Stimulated activated CD8-positive, alpha-beta memory T cell treated with anti-CD3 and anti-CD28 coated beads, Interleukin-2, amount 100 ng/mL, for 1 hour (primary cell): Measurements from ENCODE around the gene CSDE1.
A peak's percentile ranks its signal among the peaks of the same experiment; 100 is the strongest.

ENCODE experiments used
- DNase-seq, 2 donors: peaks; one replicate each; pipeline ENCODE4 v3.0.0-alpha.2; 2020; ENCODE audit warnings: low read depth in 2 of 2

Gene CSDE1

DNA sequence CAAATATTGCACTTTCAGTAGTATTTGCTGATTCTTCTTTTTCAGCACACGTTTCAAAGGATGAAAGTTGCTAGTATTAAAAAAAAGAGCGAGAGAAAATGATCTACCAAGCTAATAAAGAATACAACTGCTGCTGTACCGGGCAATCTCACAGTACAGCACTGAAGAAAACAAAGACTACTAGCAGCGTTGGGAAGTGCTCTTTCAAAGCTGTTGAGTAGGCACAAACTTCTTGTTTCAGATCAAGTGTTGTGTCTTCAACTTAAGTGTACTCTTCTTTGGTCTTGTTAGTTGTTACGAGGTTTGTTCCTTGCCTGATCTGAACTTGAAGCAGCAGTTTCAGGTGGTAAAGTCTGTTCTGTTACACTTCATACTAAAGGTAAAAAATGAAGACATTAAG is 7.9 kb downstream of the CSDE1 start:
- no peak for DNase-seq

DNA sequence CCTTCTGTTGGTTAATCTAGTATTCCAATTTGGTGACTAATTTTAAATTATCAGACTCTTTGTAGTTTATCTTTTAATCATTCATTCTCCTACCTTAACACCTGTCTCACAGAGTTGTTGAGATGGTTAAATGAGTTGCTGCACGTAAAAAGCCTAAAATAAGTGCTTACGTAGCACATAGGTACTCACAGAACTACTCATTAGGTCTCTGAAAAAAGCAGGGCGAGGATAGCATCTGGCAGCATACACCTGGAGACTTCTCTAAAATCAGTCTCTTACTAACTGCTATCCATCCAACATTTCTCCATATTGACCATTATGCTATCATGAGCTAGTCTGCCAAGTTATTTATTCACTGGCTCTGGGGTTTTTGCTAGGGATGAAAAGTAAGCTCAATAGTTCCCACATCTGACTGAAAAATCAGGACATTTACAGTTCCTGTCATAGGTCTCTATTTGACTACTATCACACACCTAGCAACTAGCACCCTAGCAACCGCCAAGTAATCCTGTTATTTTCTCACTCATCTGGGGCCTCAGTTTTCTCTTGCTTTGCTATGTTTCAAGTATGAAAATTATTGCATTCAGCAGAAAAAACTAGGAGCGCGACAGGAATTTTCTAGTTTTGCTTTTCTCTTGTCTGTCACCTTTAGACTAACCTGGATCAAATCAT is 11.2 kb downstream of the CSDE1 start:
- DNase-seq, result no peak

DNA sequence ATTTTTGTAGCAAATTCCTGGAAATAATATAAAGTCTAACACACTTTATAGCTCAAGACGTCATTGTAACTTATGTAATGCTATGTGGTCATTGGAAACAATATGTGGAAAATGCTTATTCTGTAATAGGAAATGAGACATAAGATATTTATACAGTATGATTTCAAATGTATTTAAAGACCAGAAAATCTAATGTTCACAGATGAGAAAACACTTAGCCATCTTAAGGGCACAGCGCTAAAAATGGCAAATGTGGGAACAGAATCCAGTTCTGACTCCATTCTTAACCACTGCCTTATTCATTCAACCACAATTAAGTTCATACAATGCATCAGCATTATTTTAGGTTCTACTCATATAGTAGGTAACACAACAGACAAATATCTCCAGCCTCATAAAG is 12.5 kb downstream of the CSDE1 start:
- no peak for DNase-seq

DNA sequence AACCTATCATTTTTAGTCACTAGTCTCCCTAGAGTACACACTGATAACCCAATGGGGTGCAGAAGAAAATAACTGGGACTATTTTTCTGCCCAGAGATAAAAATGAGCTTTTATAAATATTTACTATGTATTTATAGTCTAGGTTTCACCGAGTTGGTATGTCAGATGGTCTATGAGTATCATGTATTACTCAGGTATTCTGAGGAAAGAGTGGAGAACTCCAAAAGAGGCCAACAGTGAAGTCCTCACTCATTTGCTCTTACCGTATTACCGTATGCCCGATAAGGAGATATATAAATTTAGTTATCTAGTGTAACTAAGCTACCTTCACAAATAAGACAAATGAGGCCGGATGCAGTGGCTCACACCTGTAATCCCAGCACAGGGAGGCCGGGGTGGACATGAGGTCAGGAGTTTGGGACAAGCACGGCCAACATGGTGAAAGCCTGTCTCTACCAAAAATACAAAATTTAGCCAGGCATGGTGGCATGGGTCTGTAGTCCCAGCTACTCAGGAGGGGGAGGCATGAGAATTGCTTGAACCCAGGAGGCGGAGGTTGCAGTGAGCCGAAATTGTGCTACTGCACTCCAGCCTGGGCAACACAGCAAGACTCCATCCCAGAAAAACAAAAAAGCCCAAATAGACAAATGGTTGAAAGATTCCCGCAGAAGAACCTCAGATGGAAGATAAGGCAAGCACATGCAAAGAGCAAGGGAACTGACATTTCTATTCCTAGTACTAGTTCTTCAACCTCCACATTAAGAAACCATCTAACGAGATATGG is 15.6 kb downstream of the CSDE1 start:
- no peak for DNase-seq

DNA sequence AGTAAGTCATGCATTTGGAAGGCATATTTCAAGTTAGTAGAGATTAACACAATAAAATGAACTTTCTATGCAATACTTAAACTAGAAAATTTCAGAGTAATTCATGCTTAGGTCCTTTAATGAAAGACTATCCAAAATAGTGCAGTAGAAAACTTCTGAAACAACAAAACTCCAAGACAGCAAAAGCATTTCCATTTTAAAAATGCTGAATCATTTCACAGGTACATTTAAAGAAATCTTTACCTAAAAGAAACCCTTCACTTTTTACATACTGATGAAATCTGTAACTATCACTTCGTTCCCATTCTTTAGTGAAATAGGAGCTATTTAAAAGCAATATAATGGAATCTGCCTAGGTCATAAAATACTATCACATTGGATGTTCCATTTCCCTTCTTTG is 17.5 kb downstream of the CSDE1 start:
- no peak for DNase-seq

DNA sequence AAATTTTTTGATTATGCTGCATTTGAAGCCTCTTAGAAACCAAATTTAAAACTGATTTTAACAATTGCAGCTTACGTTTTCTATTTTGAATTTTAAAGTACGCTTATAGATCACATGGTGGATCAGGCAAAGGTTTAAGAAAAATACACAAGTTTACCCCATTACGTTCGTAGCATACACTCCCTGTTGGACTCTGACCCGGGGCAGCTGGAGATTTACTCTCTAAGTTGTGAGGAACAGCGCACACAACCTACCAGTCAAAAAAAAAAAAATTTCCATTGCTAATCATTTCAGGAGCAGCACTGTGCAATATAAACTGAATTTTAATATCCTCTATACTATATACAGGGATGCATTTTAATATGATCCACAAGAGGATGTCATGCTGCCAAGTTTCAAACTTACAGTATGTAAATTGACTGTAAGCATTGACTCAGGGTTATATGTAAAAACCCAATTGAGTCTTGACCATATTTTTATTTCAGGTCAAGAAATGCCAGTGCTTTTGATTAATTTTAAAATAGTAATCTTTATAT is 20.4 kb downstream of the CSDE1 start:
- no peak for DNase-seq

DNA sequence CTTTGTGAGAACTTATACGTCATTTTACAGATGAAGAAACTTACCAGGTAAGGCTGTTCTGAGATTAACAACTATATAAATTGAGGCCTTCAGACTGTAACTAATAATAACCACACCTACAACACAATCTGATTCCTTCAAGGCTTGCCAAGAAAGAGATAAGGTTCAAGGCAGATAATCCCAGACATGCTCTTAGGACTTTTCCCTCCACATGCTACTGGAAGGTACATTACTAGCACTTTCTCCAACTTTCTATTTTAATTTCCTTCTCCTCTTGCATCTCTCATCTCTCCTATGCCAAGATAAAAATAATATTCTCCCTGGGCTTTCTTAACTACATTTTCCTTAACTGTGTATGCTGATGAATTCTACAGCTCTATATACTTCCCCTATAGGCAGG is 22.3 kb downstream of the CSDE1 start:
- no peak for DNase-seq

DNA sequence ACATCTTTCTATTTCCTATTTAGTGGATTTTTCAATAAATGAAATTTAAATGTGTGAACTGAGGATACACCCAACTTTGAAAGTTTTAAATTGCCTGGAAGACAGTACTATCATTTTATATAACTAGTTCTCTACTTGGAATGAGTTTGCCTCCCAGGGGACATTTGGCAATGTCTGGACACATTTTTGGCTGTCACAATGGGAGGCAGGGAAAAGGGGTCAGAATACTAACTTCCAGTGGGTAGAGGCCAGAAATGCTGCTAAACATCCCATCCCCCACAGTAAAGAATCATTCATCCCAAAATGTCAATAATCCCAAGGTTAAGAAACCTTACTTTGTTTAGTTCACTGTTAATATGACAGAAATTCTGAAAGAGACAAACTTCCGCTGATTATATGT is 28.0 kb downstream of the CSDE1 start:
- no peak for DNase-seq

DNA sequence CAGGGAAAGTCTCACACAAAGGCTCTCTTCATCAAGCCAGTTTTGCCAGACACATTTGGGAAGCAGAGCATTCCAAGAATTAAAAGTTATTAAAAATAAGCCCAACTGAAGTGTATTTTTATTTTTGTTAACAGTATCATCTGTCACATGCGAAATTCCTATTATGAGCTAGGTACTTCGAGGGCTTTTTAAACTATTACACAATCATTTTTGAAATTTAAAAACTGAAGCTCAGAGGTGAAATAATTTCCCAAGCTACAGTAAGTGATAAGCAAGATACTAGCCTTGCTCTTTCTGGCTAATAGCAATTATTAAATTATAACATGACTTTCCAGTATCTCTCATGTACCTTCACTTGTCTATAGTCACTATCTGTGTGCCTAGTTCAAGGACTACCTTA is 29.2 kb downstream of the CSDE1 start:
- no peak for DNase-seq

DNA sequence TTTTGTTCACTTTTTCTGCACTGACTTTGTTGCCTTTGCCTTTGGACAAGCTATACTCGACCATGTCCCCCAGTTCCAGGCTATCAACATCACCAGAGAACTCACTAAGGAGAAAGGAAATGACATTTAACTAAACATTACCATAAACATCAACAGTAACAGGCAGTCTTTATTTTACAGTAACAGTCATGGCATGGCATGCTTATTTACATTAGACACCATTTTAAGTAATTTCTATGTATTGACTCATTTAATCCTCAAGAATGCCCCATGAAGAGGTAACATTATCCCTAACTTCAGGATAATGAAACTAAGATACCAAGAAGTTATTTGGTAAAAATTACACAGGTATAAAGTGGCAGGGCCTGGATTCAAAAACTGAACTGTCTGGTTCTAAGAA is 32.6 kb downstream of the CSDE1 start:
- no peak for DNase-seq

DNA sequence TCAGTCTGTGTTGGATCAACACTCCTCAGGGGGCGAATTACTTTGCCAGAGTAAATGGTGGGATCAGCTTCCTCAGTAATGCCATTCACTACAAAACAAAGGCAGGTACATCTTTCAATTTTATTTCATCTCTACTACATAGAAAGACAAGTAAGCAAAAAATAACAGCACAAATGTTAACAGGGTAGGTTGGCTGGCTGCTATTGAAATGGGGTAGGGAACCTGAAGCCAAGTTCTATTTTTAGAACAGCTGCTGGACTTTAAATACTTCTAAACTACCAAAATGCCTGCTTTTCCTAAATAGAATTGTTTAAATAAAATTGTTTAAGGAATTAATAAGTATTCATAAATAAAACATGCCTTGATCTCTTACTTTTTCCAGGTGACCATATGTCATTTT is 33.9 kb downstream of the CSDE1 start:
- no peak for DNase-seq

DNA sequence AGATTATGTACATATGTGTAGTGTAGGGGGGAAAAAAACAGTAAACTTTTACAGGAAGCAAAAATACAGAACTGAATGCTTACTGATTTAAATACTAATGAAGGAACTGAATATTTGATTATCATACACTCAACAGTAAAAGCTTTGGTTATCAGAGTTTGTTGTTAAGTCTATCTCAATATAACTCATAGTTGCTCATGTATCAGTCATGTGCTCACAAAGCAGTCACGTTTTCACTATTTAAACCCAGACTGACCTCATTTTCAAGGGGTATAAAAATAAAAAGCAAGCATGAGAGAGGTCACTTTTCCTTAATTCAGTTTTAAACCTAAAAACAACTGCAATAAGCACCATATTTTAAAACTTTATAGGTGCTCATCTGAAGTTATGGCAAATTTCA is 34.3 kb downstream of the CSDE1 start:
- DNase-seq, result no peak

DNA sequence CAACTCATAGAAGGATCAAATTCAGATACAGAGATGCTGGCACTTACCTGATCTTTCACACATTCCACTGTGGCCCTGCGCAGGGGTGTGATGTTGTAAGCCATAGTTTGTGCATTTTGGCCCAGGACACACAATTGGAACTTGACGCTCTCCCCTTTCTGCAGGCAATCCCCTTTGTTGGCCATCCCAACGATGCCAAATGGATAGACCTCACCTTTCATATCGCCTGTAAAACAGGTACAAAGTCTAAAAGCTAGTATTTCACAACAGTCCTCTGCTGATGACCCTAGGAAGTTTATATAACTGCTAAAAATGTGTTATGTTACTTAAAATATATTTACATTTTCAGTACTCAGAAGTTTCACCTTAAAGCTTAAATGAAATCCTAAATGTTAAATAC is 37.3 kb downstream of the CSDE1 start:
- no peak for DNase-seq

DNA sequence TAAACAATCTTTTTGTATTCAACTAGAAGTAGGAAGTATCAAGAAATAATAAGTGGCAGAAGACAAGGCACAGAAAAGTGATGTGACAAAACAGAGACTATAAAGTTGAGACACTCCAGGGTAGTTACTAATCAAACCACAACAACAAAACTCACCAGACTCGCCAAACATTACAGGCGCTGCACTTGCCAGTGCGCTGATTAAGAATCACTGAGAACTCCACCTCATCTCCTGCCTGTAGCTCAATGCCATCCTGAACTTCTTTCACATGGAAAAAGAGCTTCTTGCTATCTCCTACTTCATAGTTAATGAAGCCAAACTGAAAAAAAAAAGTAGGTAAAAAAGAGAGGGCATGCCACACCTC is 38.4 kb downstream of the CSDE1 start:
- DNase-seq, result no peak

DNA sequence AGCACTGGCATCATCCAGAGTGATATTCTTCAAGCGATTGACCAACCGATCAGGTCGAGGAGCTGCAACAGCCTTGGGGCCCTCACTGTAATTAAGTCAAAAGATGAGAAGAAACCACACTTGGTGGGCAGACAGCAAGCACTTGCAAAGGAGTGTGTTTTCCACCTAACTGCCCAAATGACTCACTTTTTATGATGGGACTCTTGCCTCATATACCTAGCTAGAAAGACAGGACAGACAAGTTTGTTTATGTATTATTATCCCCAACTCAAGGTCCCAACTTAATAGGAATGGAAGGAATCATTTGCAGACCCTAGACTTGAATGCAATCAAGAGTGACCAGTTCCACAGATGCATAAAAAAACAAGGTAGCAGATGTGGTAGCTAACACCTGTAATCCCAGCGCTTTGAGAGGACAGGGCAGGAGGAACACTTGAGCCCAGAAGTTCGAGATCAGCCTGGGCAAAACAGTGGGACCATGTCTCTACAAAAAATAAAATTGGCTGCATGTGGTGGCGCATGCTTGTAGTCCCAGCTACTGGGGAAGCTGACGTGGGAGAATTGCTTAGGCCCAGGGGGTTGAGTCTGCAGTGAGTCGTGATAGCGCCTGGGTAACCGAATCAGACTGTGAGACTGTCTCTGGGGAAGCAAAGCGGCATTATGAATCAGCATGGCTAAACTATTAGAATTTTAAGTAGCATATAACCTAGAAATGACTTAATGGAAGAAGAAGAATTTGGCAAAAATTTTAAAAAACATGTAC is 38.9 kb downstream of the CSDE1 start:
- no peak for DNase-seq

DNA sequence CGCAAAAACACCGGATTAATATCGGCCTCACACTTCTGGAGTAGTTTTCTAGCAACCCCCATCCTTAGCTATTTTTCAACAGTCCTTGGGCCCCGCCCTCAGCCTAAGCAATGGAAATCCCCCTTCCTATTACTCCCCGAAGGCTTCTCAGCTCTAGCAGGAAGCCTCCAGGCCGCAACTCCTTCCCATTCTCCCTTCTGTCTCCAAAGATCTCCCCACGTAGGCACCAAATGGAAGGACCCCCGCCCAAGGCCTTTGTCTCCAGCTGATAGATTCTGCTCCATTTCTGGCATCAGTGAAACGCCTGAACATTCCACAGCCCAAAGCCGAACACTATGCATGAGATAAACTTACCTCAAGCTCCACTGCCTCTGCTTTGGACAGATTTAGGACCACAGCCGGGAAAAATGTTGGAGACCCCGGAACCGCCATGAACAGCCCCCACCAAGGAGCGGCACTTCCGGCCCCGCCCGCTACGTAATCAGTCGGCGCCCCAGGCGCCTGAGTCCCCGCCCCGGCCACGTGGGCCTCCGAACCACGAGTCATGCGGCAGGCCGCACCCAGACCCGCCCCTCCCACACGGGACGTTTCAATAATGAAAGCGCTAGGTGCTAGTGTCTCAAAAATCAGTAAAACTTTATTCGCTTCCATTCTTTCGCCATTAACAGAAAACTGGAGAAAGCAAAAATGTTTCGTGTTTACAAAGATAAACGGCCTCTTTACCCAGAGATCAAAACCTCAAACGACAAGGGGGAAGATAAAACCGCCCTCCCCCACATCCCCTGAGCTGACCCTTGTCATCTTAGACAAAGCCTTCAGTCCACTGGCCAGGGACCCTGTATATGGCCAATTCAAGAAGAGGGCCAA is 41.2 kb downstream of the CSDE1 start, which contains the start of gene NRAS:
Gene NRAS, minus strand, starts transcription at position 468 of the 867 bp plus-strand sequence. CDS start 611 bp downstream, outside the sequence.
- peak; percentile 93 to 94 for DNase-seq

DNA sequence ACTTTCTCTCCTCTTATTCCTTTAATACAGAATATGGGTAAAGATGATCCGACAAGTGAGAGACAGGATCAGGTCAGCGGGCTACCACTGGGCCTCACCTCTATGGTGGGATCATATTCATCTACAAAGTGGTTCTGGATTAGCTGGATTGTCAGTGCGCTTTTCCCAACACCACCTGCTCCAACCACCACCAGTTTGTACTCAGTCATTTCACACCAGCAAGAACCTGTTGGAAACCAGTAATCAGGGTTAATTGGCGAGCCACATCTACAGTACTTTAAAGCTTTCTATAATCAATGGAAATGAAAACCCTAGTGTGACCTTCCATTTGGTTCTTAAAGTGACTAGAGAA is 41.9 kb downstream of the CSDE1 start:
- DNase-seq, result no peak

DNA sequence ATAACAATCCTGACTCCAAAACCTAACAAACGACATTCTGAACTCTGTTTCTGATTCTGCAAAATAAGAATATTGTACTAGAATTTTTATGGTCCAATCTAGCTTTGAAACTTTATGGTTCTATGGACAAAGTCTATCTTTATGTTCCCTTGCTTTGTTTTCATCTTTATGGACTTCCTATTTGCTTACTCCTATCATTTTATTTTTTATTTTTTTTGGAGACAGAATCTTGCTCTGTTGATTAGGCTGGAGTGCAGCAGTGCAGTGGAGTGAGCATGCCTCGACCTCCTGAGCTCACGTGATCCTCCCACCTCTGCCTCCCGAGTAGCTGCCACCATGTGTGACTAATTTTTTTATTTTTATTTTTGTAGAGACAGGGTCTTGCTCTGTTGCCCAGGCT is 44.8 kb downstream of the CSDE1 start:
- DNase-seq, result no peak

DNA sequence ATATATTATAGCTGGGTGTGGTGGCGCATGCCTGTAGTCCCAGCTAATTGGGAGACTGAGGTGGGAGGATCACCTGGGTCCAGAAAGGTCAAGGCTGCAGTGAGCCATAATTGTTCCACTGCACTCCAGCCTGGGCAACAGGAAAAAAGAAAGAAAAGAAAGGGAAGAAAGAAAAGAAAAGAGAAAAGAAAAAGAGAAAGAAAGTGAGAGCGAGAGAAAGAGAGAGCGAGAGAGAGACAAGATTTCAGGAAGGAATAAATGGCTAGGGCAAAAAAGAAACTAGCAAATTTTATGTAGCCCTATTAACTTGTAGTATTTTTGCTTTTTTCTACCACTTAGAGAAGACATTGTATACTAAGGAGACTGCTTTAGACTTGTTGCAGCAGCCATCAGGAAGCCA is 47.4 kb downstream of the CSDE1 start:
- no peak for DNase-seq

DNA sequence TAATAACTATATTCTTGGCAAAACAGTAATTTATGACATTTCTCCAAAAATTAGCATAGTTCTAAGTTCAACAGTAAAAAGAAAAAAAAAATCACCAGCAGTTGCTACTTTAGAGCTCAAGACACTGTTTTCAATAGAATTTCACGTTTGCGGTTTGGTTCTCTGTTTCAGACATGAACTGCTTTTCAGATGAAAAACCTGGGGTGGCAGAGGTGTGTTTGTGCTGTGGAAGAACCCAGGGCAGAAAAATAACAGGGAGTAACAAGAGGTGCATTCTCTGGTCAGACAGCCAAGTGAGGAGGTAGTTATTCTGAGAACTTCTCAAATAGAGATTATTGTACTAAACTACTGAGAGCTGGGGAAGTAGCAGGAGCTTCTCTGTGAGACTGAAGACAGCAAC is 50.2 kb downstream of the CSDE1 start:
- no peak for DNase-seq

DNA sequence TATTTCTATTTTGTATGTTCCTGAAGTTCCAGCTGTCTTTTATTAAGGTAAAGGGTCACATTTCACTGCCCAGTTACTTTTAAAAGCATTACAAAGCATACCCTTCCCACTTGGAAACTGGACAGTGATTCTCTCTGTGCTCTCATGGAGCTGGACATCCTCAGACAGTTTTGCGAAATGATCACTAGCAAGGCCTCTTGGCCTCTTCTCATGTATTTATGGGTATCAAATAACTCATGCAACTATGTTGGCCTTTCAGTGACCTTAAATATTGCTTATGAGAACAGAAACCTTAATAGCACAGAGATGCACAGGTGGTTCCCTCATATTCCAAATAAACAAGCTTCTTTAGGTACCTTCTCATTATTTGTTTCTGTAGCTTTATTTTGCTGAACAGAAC is 54.5 kb downstream of the CSDE1 start:
- DNase-seq, result no peak

DNA sequence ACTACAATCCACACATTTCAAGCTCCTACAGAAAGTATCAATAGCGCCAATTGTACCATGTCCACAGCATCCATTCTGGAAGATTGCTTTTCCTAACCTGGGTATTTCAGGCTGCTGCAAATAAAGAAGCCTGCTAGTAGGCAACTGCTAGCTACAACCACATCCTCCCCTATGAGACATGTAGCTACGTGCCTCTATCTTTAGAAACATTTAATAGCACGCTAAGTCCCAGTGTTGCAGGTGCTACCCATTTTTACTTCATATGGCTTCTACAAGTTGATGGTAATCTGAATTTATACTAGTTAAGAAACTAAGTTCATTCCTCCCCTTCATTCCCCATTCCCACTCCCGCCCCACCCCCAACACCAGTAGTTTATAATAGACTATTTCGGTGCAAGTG is 55.0 kb downstream of the CSDE1 start:
- DNase-seq, result no peak
